Neural progenitor cell (in vitro differentiated cells): Measurements from ENCODE around the gene MYO6. TPM values are rescaled to one million over a fixed set of nuclear protein-coding genes. Genes with fewer than 3 reads are reported as not detected.

Experiments
- DNase-seq: peaks from one replicate; pipeline ENCODE4 v3.0.0-alpha.2; 2016; ENCODE audit warnings: low spot score
- H2AFZ ChIP-seq: fragments of 200-600 bp; sonication (generic); replicated peaks from 2 replicates; pipeline ENCODE4 v1.6.1; 2016; ENCODE audit warnings: antibody characterized with exemption
- H3F3A ChIP-seq: fragments of 200-600 bp; sonication (generic); 2 replicates; pipeline ENCODE4 v1.6.1; 2016; ENCODE audit warnings: antibody characterized with exemption, low read depth
- H3K27ac ChIP-seq: fragments of 200-600 bp; sonication (generic); 2 replicates; pipeline ENCODE4 v1.5.1; 2016; ENCODE audit warnings: mild to moderate bottlenecking
- H3K27me3 ChIP-seq: fragments of 200-600 bp; sonication (generic); 2 replicates; pipeline ENCODE4 v1.6.1; 2016; ENCODE audit warnings: mild to moderate bottlenecking, moderate library complexity
- H3K36me3 ChIP-seq: fragments of 200-600 bp; sonication (generic); 2 replicates; pipeline ENCODE4 v1.5.1; 2016
- H3K4me1 ChIP-seq: fragments of 200-600 bp; sonication (generic); 2 replicates; pipeline ENCODE4 v1.6.1; 2016; ENCODE audit warnings: mixed run types
- H3K4me2 ChIP-seq: fragments of 200-600 bp; sonication (generic); 2 replicates; pipeline ENCODE4 v1.6.1; 2016
- H3K4me3 ChIP-seq: fragments of 200-600 bp; sonication (generic); 2 replicates; pipeline ENCODE4 v1.5.1; 2016
- H3K79me2 ChIP-seq: fragments of 200-600 bp; sonication (generic); 2 replicates; pipeline ENCODE4 v1.6.1; 2016; ENCODE audit warnings: low read depth
- H3K9ac ChIP-seq: fragments of 200-600 bp; sonication (generic); 2 replicates; pipeline ENCODE4 v1.6.1; 2016
- H3K9me3 ChIP-seq: fragments of 200-600 bp; sonication (generic); 2 replicates; pipeline ENCODE4 v1.5.1; 2016; ENCODE audit warnings: low read depth
- H4K20me1 ChIP-seq: fragments of 200-600 bp; sonication (generic); 2 replicates; pipeline ENCODE4 v1.6.1; 2016; ENCODE audit warnings: low read depth
- H3K27ac Mint-ChIP-seq: 3 replicates; pipeline ENCODE4 v1.8.0; 2021; ENCODE audit warnings: mixed read lengths
- H3K27me3 Mint-ChIP-seq: 2 replicates; pipeline ENCODE4 v1.8.0; 2022; ENCODE audit warnings: low read depth, mild to moderate bottlenecking, inconsistent platforms, moderate library complexity, mixed read lengths; ENCODE audit not compliant: insufficient read depth
- H3K36me3 Mint-ChIP-seq: 3 replicates; pipeline ENCODE4 v1.8.0; 2021; ENCODE audit warnings: mixed read lengths
- H3K4me1 Mint-ChIP-seq: 3 replicates; pipeline ENCODE4 v1.8.0; 2021; ENCODE audit warnings: mixed read lengths
- H3K4me3 Mint-ChIP-seq: 3 replicates; pipeline ENCODE4 v1.8.0; 2021; ENCODE audit warnings: mild to moderate bottlenecking, moderate library complexity, mixed read lengths
- H3K9me3 Mint-ChIP-seq: 3 replicates; pipeline ENCODE4 v1.8.0; 2020; ENCODE audit warnings: mixed read lengths
- CTCF ChIP-seq: fragments of 200-600 bp; sonication (generic); IDR thresholded peaks from 2 replicates; pipeline ENCODE4 v1.5.1; 2017; ENCODE audit warnings: antibody characterized with exemption, mild to moderate bottlenecking
- EZH2 ChIP-seq: fragments of 200-600 bp; sonication (generic); IDR thresholded peaks from 2 replicates; pipeline ENCODE4 v1.6.1; 2017; ENCODE audit warnings: antibody characterized with exemption, mild to moderate bottlenecking, moderate library complexity
- EZH2phosphoT487 ChIP-seq: fragments of 200-600 bp; sonication (generic); IDR thresholded peaks from 2 replicates; pipeline ENCODE4 v1.6.1; 2017; ENCODE audit warnings: antibody characterized with exemption
- total RNA-seq: library from RNA; depleted of rRNA; stranded (reverse); fragments of >200 nt; gene quantifications from 2 replicates; pipeline ENCODE4 v1.2.3, GENCODE V29; 2015; ENCODE audit warnings: low replicate concordance

Gene MYO6
- total RNA-seq, 1 donor from 2014 or later, result 23.0 TPM

- Mint-ChIP-seq H3K4me3 (no peak overlapping the region), H3K4me1 (peaks cover 26% of the 10 kb centered on the region), H3K9me3 (no peaks in the 10 kb centered on the region), H3K27ac (no peak overlapping the region), H3K36me3 (no peaks in the 10 kb centered on the region), H3K27me3 (peaks cover 8% of the 10 kb centered on the region)
- Histone ChIP-seq H3K4me1 (peaks cover 18% of the 10 kb centered on the region), H3K4me2 (no peak overlapping the region), H3K27me3 (peaks cover 7% of the 10 kb centered on the region), H3K9me3 (no peaks in the 10 kb centered on the region), H2AFZ (peak overlapping the region; percentile 51), H3K9ac (no peak overlapping the region), H4K20me1 (no peaks in the 10 kb centered on the region), H3K79me2 (no peaks in the 10 kb centered on the region), H3F3A (peaks cover 7% of the 10 kb centered on the region), H3K27ac (no peak overlapping the region), H3K4me3 (no peak overlapping the region), H3K36me3 (no peaks in the 10 kb centered on the region)
- peak; percentile 81 for DNase-seq
- peak; percentile 94 for TF ChIP-seq CTCF
- TF ChIP-seq EZH2, result no peak
- no peak for TF ChIP-seq EZH2phosphoT487
Measured at GRCh38 chr6:75932067-75932466, 183.0 kb downstream of the MYO6 start.

DNA sequence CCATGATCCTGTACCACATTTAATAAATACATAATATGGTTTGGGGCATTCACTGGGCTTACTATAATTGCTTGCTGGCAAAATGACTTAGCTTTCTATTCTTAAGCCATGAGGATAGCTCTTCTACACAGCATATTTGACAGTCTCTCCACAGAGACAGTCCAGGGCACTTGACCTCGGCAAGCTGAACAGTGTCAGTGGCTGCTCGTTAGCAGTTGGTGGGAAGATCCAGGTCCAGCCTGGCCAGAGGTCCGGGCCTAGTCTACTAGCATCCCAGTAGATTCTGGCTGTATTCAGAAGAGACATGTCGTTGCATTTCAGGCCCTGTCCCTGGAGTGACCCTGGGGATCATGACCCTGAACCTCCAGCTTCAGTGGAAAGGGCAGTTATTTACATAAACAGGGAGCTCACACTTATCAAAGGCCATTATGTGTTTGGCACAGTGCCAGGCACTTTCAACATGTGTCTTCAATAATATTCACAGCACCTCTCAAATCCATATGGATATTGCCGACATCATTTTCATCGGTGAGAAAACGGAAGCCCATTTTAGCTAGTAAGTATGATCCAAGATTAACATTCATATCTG lies 184.4 kb downstream of the MYO6 start:
- Histone ChIP-seq H3K4me2 (no peak overlapping the region), H3K9me3 (no peaks in the 10 kb centered on the region), H3K27ac (no peak overlapping the region), H3K79me2 (no peaks in the 10 kb centered on the region), H3K4me1 (peaks cover 18% of the 10 kb centered on the region), H2AFZ (no peak overlapping the region), H3K36me3 (no peaks in the 10 kb centered on the region), H3K27me3 (peaks cover 7% of the 10 kb centered on the region), H3F3A (peaks cover 7% of the 10 kb centered on the region), H3K9ac (no peak overlapping the region), H4K20me1 (no peaks in the 10 kb centered on the region), H3K4me3 (no peak overlapping the region)
- TF ChIP-seq CTCF, result no peak
- TF ChIP-seq EZH2, result no peak
- no peak for TF ChIP-seq EZH2phosphoT487
- H3K36me3 Mint-ChIP-seq, result no peaks in the 10 kb centered on the region
- no peaks in the 10 kb centered on the region for H3K9me3 Mint-ChIP-seq
- no peak overlapping the region for H3K27ac Mint-ChIP-seq
- H3K4me3 Mint-ChIP-seq, result peak overlapping the region; percentile 36
- no peak for DNase-seq
- H3K27me3 Mint-ChIP-seq, result peaks cover 8% of the 10 kb centered on the region
- H3K4me1 Mint-ChIP-seq, result peaks cover 33% of the 10 kb centered on the region

DNA sequence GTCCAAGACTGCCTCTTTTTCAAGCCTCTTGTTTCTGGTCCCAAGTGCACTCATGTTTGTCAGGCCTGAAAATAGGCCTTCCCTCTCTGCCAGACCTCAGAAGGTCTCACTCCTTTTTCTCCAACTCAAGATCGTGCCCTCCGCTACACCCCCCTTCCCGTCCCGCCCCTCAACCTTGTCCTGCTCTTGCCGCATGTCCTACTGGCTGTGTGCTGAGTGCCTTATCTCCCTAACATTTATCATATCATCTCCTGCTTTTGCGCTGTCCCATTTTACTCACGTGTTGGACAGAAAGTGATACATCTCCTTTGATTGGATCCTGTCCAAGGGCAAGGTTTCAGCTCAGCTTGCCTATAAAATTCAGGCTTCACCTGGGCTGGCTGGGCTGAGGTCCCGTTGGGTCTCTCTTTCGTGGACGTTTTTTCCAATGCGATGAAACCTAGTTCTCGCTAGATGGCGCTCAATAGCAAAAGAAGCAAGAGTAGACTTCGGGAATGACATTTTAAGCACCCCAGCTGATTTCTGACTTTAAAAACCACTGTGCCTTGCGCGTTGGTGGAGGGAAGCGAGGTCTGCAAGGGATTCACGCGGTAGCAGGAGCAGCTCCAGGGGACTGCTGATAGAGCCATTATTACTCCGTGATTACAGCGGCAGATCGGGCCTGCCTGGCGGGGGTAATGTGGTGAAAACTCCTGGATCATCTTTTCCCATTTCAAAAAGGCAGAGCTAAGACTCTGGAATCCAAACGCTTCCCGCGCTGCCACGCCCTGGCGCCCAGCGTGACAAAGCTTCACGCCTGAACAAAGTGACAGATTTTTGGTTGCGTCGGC lies 185.8 kb downstream of the MYO6 start:
- peak; percentile 88 for DNase-seq
- peaks cover 33% of the 10 kb centered on the region for H3K4me1 Mint-ChIP-seq
- peak overlapping the region; percentile 44 for H3K4me3 ChIP-seq
- H3K27ac Mint-ChIP-seq, result peak overlapping the region; percentile 36
- H3K27me3 Mint-ChIP-seq, result peaks cover 10% of the 10 kb centered on the region
- H4K20me1 ChIP-seq, result no peaks in the 10 kb centered on the region
- peaks cover 1% of the 10 kb centered on the region for H3K9me3 Mint-ChIP-seq
- no peaks in the 10 kb centered on the region for H3K9me3 ChIP-seq
- no peaks in the 10 kb centered on the region for H3K36me3 ChIP-seq
- peak overlapping the region; percentile 66 for H2AFZ ChIP-seq
- H3K27me3 ChIP-seq, result peaks cover 7% of the 10 kb centered on the region
- peak overlapping the region; percentile 83 for H3K4me3 Mint-ChIP-seq
- H3K9ac ChIP-seq, result no peak overlapping the region
- H3K4me2 ChIP-seq, result peak overlapping the region; percentile 73
- H3F3A ChIP-seq, result peaks cover 7% of the 10 kb centered on the region
- TF ChIP-seq EZH2 (no peak), CTCF (peak; percentile 89)
- H3K36me3 Mint-ChIP-seq, result no peaks in the 10 kb centered on the region
- H3K27ac ChIP-seq, result no peak overlapping the region
- H3K4me1 ChIP-seq, result peaks cover 18% of the 10 kb centered on the region
- H3K79me2 ChIP-seq, result no peaks in the 10 kb centered on the region
